A549 (cell line): ENCODE measurements around the gene ASTN1. TPM values are rescaled to one million over a fixed set of nuclear protein-coding genes. Genes with fewer than 3 reads are reported as not detected.
"Not testable (repeated sequence)": the region's sequence is repeated elsewhere in the genome, so short reads cannot be mapped to it uniquely, and the experiment has no call there.

Source experiments
- ATAC-seq, 2 experiments: fragments of 200-7000 bp in 1 of 2; fragments of >200 bp in 1 of 2; cut with Nextera tagmentation in 1 of 2; cut with Tn5 transposase in 1 of 2; 3 replicates each; pipeline versions ENCODE4 v1.8.0 to v1.9.1; 2018 to 2020; ENCODE audit warnings: mild to moderate bottlenecking in 1 of 2, moderate library complexity in 1 of 2
- CTCF ChIA-PET: fragments of 300-600 bp; sonication (Branson Sonifier 250); formaldehyde crosslinking; extraction: SDS; loops from one replicate; lab custom pipeline; 2021; ENCODE audit warnings: antibody characterized with exemption, inconsistent platforms; lab: Yijun Ruan, JAX
- POLR2A ChIA-PET: fragments of 350-600 bp; formaldehyde crosslinking; extraction: SDS; loops from one replicate; lab custom pipeline; 2021; ENCODE audit warnings: antibody characterized with exemption, inconsistent platforms; lab: Yijun Ruan, JAX
- DNase-seq, 2 experiments: peaks; one replicate each; pipeline versions ENCODE4 v3.0.0 to v3.0.0-alpha.2; 2011 to 2016; ENCODE audit warnings: low read depth in 1 of 2, low spot score in 1 of 2
- FAIRE-seq: peaks from 2 replicates; lab custom pipeline; 2011; peaks lifted over from hg19 to GRCh38; lab: Jason Lieb, UNC
- H3K27ac ChIP-seq, 2 experiments: fragments of >200 bp; sonication (Bioruptor Twin); formaldehyde crosslinking; 3 replicates each; pipeline ENCODE4 v1.5.1; 2016 to 2017
- H3K4me1 ChIP-seq: fragments of >200 bp; sonication (Bioruptor Twin); formaldehyde crosslinking; 3 replicates; pipeline ENCODE4 v1.6.1; 2016
- H3K4me2 ChIP-seq: fragments of >200 bp; sonication (Bioruptor Twin); formaldehyde crosslinking; 3 replicates; pipeline ENCODE4 v1.6.1; 2016
- H3K4me3 ChIP-seq: fragments of >200 bp; sonication (Bioruptor Twin); formaldehyde crosslinking; 3 replicates; pipeline ENCODE4 v1.5.1; 2016
- H3K9me3 ChIP-seq: fragments of >200 bp; sonication (Bioruptor Twin); formaldehyde crosslinking; 3 replicates; pipeline ENCODE4 v1.6.1; 2016
- BHLHE40 ChIP-seq: IDR thresholded peaks from 2 replicates; pipeline ENCODE4 v1.6.1; 2012; ENCODE audit warnings: low read depth, low read length, inconsistent platforms
- CBX2 ChIP-seq: fragments of 200-600 bp; sonication (generic); IDR thresholded peaks from 2 replicates; pipeline ENCODE4 v1.6.1; 2016; ENCODE audit warnings: low read depth, mild to moderate bottlenecking, borderline replicate concordance
- CBX8 ChIP-seq: fragments of 200-600 bp; sonication (generic); IDR thresholded peaks from 2 replicates; pipeline ENCODE4 v1.6.1; 2016
- CHD4 ChIP-seq: fragments of 200-600 bp; sonication (generic); IDR thresholded peaks from 2 replicates; pipeline ENCODE4 v1.6.1; 2016; ENCODE audit warnings: antibody characterized with exemption, mild to moderate bottlenecking, borderline replicate concordance
- EHMT2 ChIP-seq: fragments of 200-600 bp; sonication (generic); IDR thresholded peaks from 2 replicates; pipeline ENCODE4 v1.6.1; 2016; ENCODE audit warnings: antibody characterized with exemption, low read depth, mild to moderate bottlenecking, moderate library complexity
- EP300 ChIP-seq, 2 experiments: fragments of >200 bp; sonication (Bioruptor Twin); formaldehyde crosslinking; IDR thresholded peaks; 2 replicates in 1 of 2; 3 replicates in 1 of 2; pipeline ENCODE4 v1.6.1; 2016 to 2017
- FOSL2 ChIP-seq, 2 experiments: fragments of 450-650 bp in 1 of 2; fragments of >200 bp in 1 of 2; sonication (Bioruptor Twin) in 1 of 2; formaldehyde crosslinking; IDR thresholded peaks; 2 replicates each; pipeline versions ENCODE4 v1.5.0 to v1.6.1; 2016 to 2020; ENCODE audit warnings: mild to moderate bottlenecking in 1 of 2, moderate library complexity in 1 of 2
- GATA3 ChIP-seq: IDR thresholded peaks from 2 replicates; pipeline ENCODE4 v1.6.1; 2012; ENCODE audit warnings: borderline replicate concordance
- HDAC2 ChIP-seq: fragments of 200-600 bp; sonication (generic); IDR thresholded peaks from 2 replicates; pipeline ENCODE4 v1.6.1; 2016
- HOXA7 ChIP-seq: fragments of 250-450 bp; sonication (Bioruptor Pico); IDR thresholded peaks from 2 replicates; pipeline ENCODE4 v1.5.0; 2020; ENCODE audit warnings: mild to moderate bottlenecking, moderate library complexity
- KDM5A ChIP-seq: fragments of 200-600 bp; sonication (generic); IDR thresholded peaks from 2 replicates; pipeline ENCODE4 v1.6.1; 2016; ENCODE audit warnings: antibody characterized with exemption, mild to moderate bottlenecking
- MAFK ChIP-seq: fragments of 450-650 bp; IDR thresholded peaks from 2 replicates; pipeline ENCODE4 v1.6.1; 2014; ENCODE audit not compliant: partially characterized antibody
- NR3C1 ChIP-seq: fragments of >200 bp; sonication (Bioruptor Twin); formaldehyde crosslinking; IDR thresholded peaks from 3 replicates; pipeline ENCODE4 v1.6.1; 2017
- PHF8 ChIP-seq: fragments of 200-600 bp; sonication (generic); IDR thresholded peaks from 2 replicates; pipeline ENCODE4 v1.6.1; 2016; ENCODE audit warnings: low read depth, mild to moderate bottlenecking, antibody characterized with exemption, moderate library complexity, borderline replicate concordance
- POLR2A ChIP-seq: IDR thresholded peaks from 2 replicates; pipeline ENCODE4 v1.6.1; 2012; ENCODE audit warnings: mild to moderate bottlenecking, low read length
- RAD21 ChIP-seq, 2 experiments: fragments of >200 bp in 1 of 2; sonication (Bioruptor Twin) in 1 of 2; formaldehyde crosslinking in 1 of 2; IDR thresholded peaks in 1 of 2; conservative IDR thresholded peaks in 1 of 2; 2 replicates in 1 of 2; 3 replicates in 1 of 2; pipeline ENCODE4 v1.6.1; 2012 to 2018; ENCODE audit warnings: inconsistent platforms in 1 of 2
- RARB ChIP-seq: fragments of 250-450 bp; sonication (Bioruptor Pico); IDR thresholded peaks from 2 replicates; pipeline ENCODE4 v1.8.0; 2021; ENCODE audit warnings: mild to moderate bottlenecking, moderate library complexity
- RFX5 ChIP-seq: fragments of 450-650 bp; IDR thresholded peaks from 2 replicates; pipeline ENCODE4 v1.7.1; 2014; ENCODE audit warnings: antibody characterized with exemption, mild to moderate bottlenecking, moderate library complexity
- SREBF2 ChIP-seq: fragments of 450-650 bp; IDR thresholded peaks from 2 replicates; pipeline ENCODE4 v1.6.1; 2014; ENCODE audit warnings: mild to moderate bottlenecking, moderate library complexity
- TP53 ChIP-seq: fragments of 250-450 bp; sonication (Bioruptor Pico); IDR thresholded peaks from 2 replicates; pipeline ENCODE4 v1.5.0; 2021; ENCODE audit warnings: mild to moderate bottlenecking, moderate library complexity
- ZNF302 ChIP-seq: fragments of 250-450 bp; sonication (Bioruptor Pico); IDR thresholded peaks from 2 replicates; pipeline ENCODE4 v1.9.0; 2021; ENCODE audit warnings: inconsistent platforms, mild to moderate bottlenecking, moderate library complexity
- ZSCAN20 ChIP-seq: fragments of 250-450 bp; sonication (Bioruptor Pico); IDR thresholded peaks from 2 replicates; pipeline ENCODE4 v1.8.0; 2022; ENCODE audit warnings: mild to moderate bottlenecking, moderate library complexity
- WGBS: methylation state at CpG from one replicate; pipeline ENCODE4 v1.1.6; 2017; ENCODE audit errors: missing lambda C conversion rate; 5-methylcytosine and 5-hydroxymethylcytosine counted together
- polyA plus RNA-seq, 4 experiments: library from polyadenylated mRNA; depleted of rRNA in 3 of 4; stranded (reverse); fragments of >200 nt; fragmentation: RNase III in 1 of 4; extraction: RNeasy Plus Mini Kit Qiagen cat#74134 plus additional on column Dnase treatment in 1 of 4; gene quantifications; 2 replicates in 3 of 4; 3 replicates in 1 of 4; pipeline ENCODE4 v1.2.3, GENCODE V29; 2011 to 2017
- TF ChIP-seq, protein P1 (sequence below): fragments of 150-350 bp; IDR thresholded peaks from 2 replicates; pipeline ENCODE4 v1.6.1; 2014; ENCODE audit warnings: low read depth, mild to moderate bottlenecking, low read length
- TF ChIP-seq, protein P2 (sequence below): fragments of 250-450 bp; sonication (Bioruptor Pico); IDR thresholded peaks from 2 replicates; pipeline ENCODE4 v1.5.0; 2020; ENCODE audit warnings: low read depth, mild to moderate bottlenecking, moderate library complexity
- TF ChIP-seq, protein P3 (sequence below): IDR thresholded peaks from 2 replicates; pipeline ENCODE4 v1.6.1; 2012

Gene ASTN1
- polyA plus RNA-seq, 2 of the 4 experiments (the other 2 are of a cell fraction) = not detected

DNA sequence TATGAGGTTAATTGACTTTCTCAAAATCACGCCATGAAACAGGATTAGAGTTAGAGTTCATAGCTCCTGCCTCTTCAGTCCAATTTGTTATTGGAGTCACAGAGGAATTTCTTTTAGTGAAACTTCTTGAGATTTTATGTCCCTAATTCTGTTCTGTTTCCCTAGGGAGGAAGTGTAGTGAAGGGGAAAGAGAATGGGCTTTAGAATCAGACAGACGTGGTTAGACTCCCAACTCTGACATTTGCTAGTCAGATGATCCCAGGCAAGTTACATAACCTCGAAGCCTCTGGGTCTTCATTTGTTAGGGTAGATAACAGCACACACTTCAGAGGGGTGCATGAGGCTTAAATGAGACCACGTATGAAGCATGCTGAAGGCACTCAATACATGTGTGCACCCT is 83.9 kb downstream of the ASTN1 start:
- Histone ChIP-seq H3K4me2 (no peak overlapping the region), H3K4me1 (no peaks in the 10 kb centered on the region), H3K4me3 (no peak overlapping the region), H3K9me3 (no peaks in the 10 kb centered on the region), H3K27ac (no peak overlapping the region)
- ChIA-PET POLR2A (no interaction called here), CTCF (interaction anchor here (1.0 kb wide), 1 partner anchor 11 kb away, joined by 3 read pairs; no protein-coding TSS in a partner anchor)
- TF ChIP-seq POLR2A (no peak), HDAC2 (no peak), BHLHE40 (no peak), GATA3 (no peak), ZSCAN20 (no peak), CBX8 (no peak), NR3C1 (no peak), PHF8 (no peak), CHD4 (no peak), RARB (no peak), KDM5A (no peak), HOXA7 (CRISPR knock-in tag) (no peak), TP53 (CRISPR knock-in tag) (no peak), CBX2 (no peak), SREBF2 (no peak), EP300 (IDR thresholded peaks at IDR 0.05) (no peak), ZNF302 (CRISPR knock-in tag) (no peak)
- TF ChIP-seq, protein P1, sequence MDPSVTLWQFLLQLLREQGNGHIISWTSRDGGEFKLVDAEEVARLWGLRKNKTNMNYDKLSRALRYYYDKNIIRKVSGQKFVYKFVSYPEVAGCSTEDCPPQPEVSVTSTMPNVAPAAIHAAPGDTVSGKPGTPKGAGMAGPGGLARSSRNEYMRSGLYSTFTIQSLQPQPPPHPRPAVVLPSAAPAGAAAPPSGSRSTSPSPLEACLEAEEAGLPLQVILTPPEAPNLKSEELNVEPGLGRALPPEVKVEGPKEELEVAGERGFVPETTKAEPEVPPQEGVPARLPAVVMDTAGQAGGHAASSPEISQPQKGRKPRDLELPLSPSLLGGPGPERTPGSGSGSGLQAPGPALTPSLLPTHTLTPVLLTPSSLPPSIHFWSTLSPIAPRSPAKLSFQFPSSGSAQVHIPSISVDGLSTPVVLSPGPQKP = no peak
- TF ChIP-seq, protein P2, sequence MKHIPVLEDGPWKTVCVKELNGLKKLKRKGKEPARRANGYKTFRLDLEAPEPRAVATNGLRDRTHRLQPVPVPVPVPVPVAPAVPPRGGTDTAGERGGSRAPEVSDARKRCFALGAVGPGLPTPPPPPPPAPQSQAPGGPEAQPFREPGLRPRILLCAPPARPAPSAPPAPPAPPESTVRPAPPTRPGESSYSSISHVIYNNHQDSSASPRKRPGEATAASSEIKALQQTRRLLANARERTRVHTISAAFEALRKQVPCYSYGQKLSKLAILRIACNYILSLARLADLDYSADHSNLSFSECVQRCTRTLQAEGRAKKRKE (CRISPR knock-in tag) = no peak
- no peak for ATAC-seq
- no peak for DNase-seq
- WGBS = 4% methylated on average over 4 of the region's 4 CpGs
- no peak for FAIRE-seq

DNA sequence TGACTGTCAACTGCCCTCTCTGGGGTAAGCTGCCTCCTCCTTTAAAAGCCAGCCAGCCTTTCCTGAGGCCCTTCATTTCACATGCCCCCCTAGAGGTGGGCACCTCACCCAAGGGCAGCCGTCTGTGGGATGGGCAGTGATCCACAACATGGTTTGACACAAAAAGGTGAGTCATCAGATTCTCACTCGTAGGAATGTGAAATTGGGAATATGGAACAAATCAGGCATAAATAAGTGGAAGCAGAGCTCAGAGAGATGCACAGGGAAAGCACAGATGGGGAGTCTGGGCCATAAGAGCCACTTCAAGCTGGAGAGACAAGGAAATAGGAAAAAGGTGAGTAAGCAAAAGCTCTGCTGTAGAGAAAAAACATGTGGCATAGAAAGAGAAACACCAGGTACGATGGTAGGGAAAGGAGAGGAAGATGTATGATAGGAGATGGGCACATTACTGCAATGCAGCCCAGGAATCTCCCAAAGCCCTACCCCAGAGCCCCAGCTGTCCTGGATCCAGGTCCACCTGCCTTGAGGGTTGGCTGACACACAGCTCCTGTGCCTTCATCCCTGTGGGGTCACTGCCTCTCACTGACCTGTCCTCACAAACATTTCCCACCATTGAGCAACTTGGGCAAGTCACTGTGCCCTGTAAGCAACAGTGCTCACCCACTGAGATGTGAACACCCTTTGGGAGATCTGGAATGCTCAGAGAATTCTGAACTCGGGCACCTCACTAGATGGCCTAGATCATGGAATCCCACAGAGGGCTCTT is 86.6 kb downstream of the ASTN1 start:
- no peak overlapping the region for H3K4me2 ChIP-seq
- no peak overlapping the region for H3K27ac ChIP-seq
- H3K9me3 ChIP-seq = no peaks in the 10 kb centered on the region
- ChIA-PET POLR2A (no interaction called here), CTCF (interaction anchor here (1.0 kb wide), 1 partner anchor 87 kb away, joined by 3 read pairs; the partner anchor contains the start of gene ASTN1)
- no peak overlapping the region for H3K4me3 ChIP-seq
- DNase-seq (no peak), FAIRE-seq (no peak), ATAC-seq (no peak)
- TF ChIP-seq RAD21 (conservative IDR thresholded peaks at IDR 0.05 in 1 of 2, IDR thresholded peaks at IDR 0.05 in 1 of 2) (no peak), GATA3 (no peak), MAFK (peak; percentile 23), FOSL2 (IDR thresholded peaks at IDR 0.05) (no peak), FOSL2 (CRISPR knock-in tag; IDR thresholded peaks at IDR 0.05) (peak; percentile 37; the same call in 1 of the 2 replicates)
- H3K4me1 ChIP-seq = no peaks in the 10 kb centered on the region
- 7% methylated on average over 4 of the region's 4 CpGs for WGBS

DNA sequence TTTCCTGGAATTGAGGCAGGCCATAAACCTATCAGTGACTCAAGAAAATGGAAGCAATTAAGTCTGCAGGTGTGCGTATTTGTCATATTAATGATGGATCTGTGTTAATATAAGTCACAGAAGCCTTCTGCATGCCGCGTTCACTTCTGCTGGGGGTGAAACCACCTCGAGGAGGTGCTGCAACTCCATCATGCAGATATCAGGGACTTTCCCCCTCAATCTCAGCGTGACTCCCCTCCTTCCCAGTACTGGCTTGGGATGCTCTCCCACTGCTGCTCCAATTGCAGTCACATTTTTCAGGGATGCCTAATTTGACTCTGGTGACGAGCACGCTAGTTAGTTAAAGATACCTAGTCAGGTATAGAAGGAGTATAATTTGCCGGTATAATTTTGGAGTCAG is 87.5 kb downstream of the ASTN1 start:
- no peaks in the 10 kb centered on the region for H3K4me1 ChIP-seq
- WGBS = 54% methylated on average over 8 of the region's 8 CpGs
- H3K9me3 ChIP-seq = no peaks in the 10 kb centered on the region
- no peak overlapping the region for H3K27ac ChIP-seq
- no peak for DNase-seq
- TF ChIP-seq, protein P3, sequence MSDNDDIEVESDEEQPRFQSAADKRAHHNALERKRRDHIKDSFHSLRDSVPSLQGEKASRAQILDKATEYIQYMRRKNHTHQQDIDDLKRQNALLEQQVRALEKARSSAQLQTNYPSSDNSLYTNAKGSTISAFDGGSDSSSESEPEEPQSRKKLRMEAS = no peak
- TF ChIP-seq POLR2A (no peak), PHF8 (no peak), EHMT2 (no peak), RFX5 (no peak)
- TF ChIP-seq, all 56 proteins: peak for 0
- Histone ChIP-seq H3K4me2 (no peak overlapping the region), H3K4me3 (no peak overlapping the region)
- FAIRE-seq = no peak
- POLR2A ChIA-PET = no interaction called here
- CTCF ChIA-PET = interaction anchor here (1.0 kb wide), 2 partner anchors 8 to 88 kb away, joined by 3 read pairs; partner anchors contain the start of gene ASTN1
- no peak for ATAC-seq

DNA sequence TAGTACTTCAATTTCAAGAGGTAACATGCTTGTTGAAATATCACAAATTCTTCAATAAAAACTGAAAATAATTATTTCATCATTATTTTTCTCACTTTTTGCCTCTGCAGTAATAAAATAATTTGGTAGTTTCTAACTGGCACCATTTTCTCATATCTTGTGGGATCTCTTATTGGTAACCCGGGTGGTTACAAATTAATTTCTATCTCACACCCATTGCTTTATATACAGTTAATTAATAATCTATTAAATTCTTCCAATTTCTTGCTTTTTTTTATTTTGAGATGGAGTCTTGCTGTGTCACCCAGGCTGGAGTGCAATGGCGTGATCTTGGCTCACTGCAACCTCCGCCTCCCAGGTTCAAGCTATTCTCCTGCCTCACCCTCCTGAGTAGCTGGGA is 89.7 kb downstream of the ASTN1 start:
- 37% methylated on average over 3 of the region's 3 CpGs for WGBS
- H3K4me3 ChIP-seq, ATAC-seq, H3K9me3 ChIP-seq, H3K4me2 ChIP-seq, H3K4me1 ChIP-seq, H3K27ac ChIP-seq, FAIRE-seq, DNase-seq, POLR2A ChIA-PET: not testable (repeated sequence)
- CTCF ChIA-PET = interaction anchor here (1.1 kb wide), 1 partner anchor 871 kb away, joined by 3 read pairs; no protein-coding TSS in a partner anchor
